GM12874 (cell line): ENCODE results near the gene RHBDL1.

Experiments
- TF ChIP-seq, protein P1 (sequence below): IDR thresholded peaks from 2 replicates; pipeline ENCODE4 v1.5.1; 2011; ENCODE audit warnings: low read depth, mild to moderate bottlenecking, control low read depth, low read length, moderate library complexity; ENCODE audit not compliant: insufficient read depth

RHBDL1 gene

DNA sequence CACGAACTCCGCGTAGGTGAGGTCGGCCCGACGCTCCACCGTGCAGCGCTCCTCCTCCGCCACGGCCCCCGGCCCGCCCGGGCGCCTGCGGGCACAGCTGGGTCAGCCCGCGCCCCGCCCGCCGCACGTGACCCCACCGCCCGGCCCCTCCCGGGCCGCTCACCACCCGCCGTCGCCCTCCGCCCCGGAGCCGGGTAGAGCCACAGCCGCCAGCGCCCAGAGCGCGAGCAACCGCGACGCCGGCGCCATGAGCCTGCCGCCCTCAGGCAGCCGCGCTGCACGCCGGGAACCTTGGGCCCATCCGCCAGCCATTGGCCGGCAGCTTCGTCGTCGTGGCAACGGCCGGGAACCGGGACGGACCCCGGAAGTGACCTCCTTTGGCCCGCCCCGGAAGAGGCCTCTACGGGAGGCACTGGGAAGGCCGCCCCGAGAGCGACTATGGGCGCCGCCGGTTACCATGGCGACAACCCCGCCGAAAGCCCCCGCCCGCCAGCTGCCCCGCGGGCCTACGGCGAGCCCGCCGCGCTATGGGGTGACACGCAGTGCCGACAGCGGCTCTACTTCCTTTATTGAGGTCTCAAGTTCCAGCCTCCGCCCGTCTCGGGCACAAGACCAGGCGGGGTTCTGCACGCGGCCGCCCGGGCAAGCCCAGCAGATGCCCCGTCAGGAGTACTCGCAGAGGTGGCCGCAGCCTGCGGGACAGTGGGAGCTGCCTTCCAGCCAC lies 8.8 kb downstream of the RHBDL1 start, which contains the start of gene JMJD8:
TSS of gene JMJD8 (minus strand) at position 264 of the 724 bp plus-strand sequence. CDS start at position 249, 15 bp downstream.
- TF ChIP-seq, protein P1, sequence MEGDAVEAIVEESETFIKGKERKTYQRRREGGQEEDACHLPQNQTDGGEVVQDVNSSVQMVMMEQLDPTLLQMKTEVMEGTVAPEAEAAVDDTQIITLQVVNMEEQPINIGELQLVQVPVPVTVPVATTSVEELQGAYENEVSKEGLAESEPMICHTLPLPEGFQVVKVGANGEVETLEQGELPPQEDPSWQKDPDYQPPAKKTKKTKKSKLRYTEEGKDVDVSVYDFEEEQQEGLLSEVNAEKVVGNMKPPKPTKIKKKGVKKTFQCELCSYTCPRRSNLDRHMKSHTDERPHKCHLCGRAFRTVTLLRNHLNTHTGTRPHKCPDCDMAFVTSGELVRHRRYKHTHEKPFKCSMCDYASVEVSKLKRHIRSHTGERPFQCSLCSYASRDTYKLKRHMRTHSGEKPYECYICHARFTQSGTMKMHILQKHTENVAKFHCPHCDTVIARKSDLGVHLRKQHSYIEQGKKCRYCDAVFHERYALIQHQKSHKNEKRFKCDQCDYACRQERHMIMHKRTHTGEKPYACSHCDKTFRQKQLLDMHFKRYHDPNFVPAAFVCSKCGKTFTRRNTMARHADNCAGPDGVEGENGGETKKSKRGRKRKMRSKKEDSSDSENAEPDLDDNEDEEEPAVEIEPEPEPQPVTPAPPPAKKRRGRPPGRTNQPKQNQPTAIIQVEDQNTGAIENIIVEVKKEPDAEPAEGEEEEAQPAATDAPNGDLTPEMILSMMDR, result no peak

DNA sequence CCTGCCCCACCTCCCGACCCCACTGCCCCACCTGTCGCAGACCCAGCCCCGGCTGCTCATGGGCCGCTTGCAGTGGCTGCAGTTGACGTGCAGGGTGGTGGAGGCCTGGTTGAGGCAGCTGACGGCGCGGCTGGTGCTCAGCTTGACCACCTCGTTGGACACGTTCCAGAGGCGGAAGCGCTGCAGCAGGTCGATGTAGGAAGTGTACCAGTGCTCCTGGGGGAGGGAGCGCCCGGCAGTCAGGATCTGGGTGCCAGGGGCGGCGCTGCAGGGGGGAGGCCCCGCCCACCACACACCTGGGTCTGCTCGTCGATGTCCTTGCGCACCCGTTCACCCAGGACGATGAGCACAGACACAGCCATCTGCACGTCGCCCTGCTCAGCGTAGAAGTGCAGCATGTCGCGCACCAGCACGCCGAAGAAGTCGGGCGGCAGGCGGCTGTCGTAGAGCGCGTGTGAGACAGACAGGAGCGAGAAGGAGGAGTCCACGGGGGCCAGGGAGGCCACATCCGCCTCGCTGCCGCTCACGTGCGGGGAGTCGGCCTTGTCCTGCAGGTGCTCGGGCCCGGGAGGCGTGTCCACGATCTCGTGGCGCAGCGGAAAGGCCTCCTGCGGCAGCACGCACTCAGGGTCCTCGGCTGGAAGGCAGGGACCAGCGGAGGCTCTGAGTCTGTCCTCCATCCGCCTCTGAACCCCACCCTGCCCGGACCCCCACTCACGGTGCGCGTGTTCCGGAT lies 9.7 kb downstream of the RHBDL1 start:
- TF ChIP-seq, protein P1, result no peak

DNA sequence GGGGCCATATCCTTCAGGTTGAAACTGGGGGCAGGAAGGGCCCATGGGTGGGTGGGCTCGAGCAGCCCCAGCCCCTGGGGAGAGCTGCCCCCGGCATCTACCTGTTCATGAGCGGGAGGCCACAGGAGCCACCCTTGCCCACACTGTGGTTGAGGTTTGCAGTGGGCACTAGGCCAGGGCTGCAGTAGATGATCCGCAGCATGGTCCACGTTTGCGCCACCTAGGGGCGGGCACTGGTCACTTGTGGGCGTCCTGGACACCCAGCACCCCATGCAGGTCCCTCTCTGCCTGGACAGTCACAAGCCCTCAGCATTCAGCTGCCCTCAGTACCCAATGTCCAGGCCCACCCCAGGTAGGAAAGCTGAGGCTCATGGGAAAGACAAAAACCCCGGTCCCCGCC lies 10.5 kb downstream of the RHBDL1 start:
- TF ChIP-seq, protein P1, result peak; percentile 38

DNA sequence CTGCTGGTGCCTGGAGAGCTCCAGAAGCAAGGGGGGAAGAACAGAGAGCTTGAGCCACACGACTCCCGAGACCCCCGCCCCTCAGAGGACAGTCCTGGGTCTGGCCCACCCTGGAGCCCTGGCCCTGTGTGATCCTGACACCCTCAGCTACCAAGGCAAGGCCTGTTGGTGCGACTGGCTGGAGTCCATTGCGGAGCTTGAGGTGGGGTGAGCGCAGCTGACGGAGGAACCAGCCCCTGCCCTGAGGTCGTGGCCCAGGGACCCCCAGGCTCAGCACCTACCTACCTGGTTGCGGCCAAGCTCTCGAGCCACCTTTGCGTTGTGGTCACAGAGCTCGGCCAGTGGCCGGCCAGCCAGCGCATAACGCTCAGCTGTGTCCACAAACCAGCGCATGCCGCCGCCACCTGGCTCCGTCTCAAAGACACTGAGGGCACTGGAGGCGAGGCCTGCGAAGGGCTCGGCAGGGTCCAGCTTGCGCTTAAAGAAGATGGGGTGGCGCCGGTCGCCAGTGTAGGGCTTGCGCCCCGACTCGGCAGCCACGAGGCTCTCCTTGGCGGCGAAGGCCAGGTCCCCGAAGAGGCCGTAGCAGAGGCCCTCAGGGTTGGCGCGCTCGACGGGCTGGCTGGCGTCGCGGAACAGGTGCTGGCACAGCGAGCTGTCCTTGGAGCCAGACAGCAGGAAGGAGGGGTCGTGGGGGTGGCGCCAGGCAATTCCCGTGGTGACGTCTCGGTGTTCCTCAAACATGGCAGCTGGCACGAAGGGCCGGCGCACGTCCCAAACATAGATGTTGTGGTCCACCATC lies 11.2 kb downstream of the RHBDL1 start:
- TF ChIP-seq, protein P1, result no peak

DNA sequence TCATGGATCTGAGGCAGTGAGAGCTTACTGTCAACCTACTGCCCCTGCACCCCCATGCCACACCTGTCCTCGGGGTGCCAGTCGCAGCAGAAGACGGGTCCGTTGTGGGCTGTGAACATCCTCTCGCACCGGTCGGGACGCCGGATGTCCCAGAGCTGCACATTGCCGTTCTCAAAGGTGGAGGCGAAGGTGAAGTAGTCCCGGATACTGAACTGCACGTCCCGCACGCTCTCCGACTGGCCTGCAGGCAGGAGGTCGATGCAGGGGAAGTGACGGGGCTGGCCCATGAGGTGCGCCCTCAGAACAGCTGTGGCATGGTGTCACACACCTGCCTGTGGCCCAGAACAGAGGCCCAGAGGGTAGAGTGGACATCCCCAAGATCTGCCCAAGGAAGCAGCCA lies 12.0 kb downstream of the RHBDL1 start:
- TF ChIP-seq, protein P1, result no peak

DNA sequence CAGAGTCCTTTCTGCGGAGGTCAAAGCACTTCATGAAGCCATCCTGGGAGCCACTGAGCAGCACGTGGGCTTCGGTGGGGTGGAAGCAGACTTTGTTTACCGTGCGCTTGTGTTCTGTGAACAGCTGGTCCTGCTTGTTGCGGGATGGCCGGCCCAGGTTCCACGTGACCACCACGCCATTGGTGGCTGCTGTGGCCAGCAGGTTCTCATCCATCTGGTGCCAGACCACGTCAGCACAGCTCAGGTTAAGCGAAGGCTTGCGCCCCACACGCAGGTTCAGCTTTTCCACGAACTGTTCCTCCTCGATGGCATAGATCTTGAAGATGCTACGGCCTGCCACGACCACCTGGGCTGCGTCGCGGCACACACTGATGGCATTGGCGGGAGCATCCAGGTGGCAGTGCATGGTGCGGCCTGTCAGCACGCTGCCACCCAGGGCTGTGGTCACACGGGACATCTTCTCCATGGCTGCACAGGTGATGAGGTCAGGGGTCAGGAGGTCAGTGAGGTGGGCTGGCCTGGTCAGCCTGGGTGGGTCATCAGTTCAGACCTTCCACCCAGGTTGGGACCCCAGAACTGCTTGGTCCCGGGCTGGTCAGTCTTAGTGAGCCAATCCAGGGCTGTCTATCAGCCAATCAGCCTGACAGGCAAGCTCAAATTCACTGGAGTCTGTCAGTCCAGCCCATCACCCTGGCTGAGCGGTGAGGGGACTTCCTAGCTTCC lies 13.9 kb downstream of the RHBDL1 start:
- TF ChIP-seq, protein P1, result no peak
